22Rv1 (cell line): ENCODE data around the gene HTR4.

Experiments used
- ZFX ChIP-seq: fragments of 450-650 bp; IDR thresholded peaks from 2 replicates; pipeline ENCODE4 v1.6.1; 2017; ENCODE audit warnings: antibody characterized with exemption, borderline replicate concordance
- TF ChIP-seq, protein P1 (sequence below): fragments of 450-650 bp; IDR thresholded peaks from 2 replicates; pipeline ENCODE4 v1.5.1; 2017; ENCODE audit warnings: mild to moderate bottlenecking

- no peak for TF ChIP-seq ZFX
- TF ChIP-seq, protein P1, sequence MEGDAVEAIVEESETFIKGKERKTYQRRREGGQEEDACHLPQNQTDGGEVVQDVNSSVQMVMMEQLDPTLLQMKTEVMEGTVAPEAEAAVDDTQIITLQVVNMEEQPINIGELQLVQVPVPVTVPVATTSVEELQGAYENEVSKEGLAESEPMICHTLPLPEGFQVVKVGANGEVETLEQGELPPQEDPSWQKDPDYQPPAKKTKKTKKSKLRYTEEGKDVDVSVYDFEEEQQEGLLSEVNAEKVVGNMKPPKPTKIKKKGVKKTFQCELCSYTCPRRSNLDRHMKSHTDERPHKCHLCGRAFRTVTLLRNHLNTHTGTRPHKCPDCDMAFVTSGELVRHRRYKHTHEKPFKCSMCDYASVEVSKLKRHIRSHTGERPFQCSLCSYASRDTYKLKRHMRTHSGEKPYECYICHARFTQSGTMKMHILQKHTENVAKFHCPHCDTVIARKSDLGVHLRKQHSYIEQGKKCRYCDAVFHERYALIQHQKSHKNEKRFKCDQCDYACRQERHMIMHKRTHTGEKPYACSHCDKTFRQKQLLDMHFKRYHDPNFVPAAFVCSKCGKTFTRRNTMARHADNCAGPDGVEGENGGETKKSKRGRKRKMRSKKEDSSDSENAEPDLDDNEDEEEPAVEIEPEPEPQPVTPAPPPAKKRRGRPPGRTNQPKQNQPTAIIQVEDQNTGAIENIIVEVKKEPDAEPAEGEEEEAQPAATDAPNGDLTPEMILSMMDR, result no peak
Observed at GRCh38 chr5:148584103-148584502, 70.2 kb downstream of the HTR4 start.
